GM19397 (cell line): ENCODE results near the gene SPPL3.
"Not testable (repeated sequence)": the region's sequence is repeated elsewhere in the genome, so short reads cannot be mapped to it uniquely, and the experiment has no call there.

ENCODE experiments used
- ATAC-seq: cut with Tn5 transposase; IDR thresholded peaks from one replicate; pipeline ENCODE4 v1.9.1; 2021; ENCODE audit warnings: mild to moderate bottlenecking, moderate library complexity; ENCODE audit not compliant: unreplicated experiment

Gene SPPL3

DNA sequence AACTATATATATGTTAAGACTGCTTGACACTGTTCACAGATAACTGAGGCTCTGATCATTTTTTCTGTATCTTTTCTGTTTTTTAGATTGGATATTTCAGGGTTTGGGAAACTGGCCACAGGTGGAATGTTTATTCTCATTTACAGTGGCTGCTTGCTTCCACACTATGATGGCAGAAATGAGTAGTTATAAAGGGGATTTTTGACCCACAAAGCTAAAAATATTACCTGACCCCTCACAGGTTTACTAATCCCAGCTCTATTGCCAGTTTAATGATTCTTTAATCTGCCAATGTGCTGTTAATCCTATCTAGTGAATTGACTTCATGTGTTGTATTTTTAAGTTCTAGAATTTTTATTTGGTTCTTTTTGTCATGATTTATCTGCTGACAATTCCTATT is 148.9 kb downstream of the SPPL3 start:
- ATAC-seq, result no peak

DNA sequence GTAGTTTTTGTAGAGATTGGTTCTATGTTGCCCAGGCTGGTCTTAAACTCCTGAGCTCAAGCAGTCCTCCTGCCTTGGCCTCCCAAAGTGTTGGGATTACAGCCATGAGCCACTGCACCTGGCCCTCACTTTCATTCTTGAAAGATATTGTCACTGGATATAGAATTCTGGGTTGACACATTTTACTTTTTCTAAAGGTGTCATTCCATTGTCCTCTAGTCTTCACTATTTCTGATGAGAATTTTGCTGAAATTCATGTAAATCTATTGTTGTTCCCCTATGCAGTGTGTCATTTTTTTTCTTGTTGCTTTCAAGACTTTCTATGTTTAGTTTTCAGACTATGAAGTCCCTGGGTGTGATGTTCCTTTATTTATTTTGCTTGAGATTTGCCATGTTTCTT is 149.4 kb downstream of the SPPL3 start:
- ATAC-seq, result no peak

DNA sequence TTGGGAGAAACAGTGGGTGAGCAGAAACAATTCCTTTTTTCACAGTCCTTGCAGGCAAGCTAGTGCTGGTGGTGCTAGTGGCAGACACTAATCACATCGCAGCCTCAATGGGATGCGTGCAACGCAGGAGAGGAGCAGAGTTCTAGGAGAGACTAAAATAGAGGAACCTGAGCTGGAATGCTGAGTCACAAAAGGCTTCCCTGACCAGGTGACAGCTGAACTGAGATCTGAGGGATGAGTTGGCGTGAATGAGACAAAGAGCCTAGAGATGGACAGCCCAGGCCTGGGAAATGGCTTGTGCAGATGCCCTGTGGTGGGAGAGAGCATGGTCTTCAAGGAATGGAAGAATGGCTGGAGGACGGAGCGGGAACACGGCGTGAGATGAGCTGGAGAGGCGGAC is 152.8 kb downstream of the SPPL3 start:
- no peak for ATAC-seq

DNA sequence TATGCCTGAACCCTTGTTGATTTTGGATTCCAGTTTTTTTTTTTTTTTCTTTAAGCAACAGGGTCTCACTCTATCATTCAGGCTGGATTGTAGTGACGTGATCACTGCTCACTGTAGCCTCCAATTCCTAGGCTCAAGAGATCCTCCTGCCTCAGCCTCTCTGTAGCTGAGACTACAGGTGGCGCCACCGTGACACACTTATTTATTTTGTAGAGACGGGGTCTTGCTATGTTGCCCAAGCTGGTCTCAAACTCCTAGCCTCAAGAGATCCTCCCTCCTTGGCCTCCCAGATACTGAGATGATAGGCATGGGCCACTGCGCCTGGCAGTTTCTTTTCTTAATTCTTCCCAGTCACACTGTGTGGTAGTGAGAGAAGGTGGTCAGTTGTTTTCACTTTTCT is 153.4 kb downstream of the SPPL3 start:
- ATAC-seq, result no peak

DNA sequence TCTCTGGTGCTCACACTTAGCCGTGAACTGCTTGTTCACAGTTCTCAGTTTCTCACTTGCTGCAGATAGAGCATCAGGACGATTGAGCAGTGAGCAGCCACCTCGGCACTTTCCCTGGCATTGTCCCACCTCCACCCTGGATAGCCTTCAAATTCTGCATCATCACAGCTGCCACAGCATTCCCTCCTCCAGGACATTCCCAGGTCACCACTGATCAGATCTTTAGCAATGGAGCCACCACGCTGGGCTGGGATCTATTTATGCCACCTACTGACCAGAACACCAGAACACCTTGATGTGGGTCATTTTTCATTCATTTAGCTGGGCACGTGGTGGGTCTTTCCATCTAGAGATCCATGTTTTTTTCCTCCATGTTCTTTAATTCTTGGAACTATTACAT is 154.9 kb downstream of the SPPL3 start:
- no peak for ATAC-seq

DNA sequence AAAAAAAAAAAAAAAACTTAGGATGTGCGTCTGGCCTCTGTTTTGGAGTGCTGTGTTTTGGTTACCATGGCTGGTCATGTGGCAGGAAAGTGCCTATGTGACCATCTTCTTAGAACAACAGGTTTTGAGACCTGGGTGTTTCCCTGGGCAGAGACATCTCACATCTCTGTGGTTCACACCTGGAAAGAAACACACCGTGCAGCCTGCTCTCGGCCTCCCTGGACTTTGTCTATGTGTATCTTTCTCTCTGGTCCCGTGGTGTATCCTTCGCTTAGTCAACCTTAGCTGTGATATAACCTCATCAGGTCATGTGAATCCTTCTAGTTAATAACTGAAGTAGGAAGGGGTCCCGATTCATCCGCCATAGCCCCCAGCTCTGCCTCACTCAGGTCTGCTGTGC is 155.9 kb downstream of the SPPL3 start:
- no peak for ATAC-seq

DNA sequence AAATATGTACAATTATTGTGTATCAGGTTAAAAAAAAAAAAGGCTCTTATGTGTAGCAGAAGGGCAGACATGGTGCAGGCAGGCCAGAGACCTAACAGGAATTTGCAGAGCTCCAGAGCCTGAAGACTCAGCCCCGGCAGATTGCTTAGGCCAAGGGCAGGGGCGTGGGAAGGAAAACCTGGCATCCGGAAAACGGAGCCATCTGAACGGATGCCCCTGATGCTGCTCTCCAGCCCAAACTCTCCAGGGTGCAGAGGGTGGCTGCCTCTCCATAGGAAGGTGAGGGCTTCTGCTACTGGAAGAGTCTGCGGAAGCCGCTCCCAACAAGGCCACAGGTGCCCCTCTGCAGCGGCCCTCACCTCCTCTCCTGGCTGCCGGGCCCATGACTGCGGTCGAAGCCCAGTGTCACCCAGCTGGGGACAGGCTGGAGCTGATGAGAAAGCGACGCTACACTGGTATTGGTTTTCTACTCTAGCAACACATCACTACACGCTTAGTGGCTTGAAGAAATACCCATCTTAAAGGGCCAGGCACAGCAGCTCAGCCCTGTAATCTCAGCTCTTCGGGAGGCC is 159.2 kb downstream of the SPPL3 start:
- no peak for ATAC-seq

DNA sequence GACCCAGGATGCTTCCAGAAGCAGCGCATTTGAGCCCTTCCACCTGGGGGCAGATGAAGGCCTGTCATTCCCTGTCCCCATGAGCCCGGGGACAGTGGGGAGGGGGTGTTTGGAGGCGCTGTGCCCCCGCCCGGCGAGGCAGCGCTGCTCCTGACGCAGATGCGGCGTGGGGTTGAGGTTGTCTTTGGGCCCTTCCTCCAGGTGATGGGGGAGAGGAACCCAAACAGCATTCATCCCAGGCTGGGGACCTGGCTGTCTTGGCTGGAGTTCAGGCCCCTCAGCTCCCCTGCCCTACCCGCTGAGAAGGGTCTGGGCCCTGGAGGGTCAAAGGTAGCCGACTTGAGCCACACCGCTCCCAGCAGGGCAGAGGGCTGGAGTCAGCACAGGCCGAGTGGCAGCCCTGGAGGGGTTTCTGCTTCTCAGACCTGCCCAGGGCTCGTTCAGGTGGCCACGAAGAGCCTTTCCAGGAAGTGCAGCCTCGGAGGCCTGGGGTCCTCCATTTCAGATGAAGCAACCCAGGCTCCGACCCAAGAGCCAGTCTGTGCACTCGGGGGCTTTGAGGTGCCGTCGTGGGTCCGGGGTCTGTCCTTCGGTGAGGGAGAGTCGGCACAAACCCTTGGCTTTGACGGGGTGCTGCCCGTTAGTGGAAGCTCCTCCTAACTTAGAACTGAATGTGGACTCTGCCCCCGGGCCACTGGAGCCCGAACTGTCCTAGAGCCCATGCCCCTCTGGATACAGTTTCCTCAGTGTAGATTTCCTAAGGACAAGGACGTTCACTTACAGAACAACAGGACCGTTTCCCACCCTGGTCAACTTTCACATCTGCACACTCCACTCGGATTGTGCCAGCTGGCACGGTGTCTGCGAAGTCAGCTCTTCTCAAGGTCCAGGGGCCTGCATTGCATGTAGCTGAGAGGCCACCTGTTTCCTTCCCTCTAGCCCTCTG is 162.4 kb downstream of the SPPL3 start:
- no peak for ATAC-seq

DNA sequence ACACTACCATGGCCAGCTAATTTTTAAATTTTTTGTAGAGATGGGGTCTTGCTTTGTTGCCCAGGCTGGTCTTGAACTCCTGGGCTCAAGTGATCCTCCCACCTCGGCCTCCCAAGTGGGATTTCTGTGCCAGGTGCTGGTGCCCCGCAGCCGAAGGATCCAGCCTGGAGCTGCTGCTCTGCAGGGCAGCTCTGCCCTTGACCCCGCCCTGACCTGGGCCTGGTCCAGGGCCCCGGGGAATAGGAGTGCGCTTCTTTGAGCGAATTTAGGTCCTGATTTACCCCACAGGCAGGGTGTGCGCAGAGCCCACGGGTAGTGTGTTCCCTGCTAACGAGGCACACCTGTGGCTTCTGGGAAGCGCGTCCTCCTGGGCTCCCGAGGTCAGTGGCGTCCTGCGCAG is 163.3 kb downstream of the SPPL3 start:
- ATAC-seq, result no peak

DNA sequence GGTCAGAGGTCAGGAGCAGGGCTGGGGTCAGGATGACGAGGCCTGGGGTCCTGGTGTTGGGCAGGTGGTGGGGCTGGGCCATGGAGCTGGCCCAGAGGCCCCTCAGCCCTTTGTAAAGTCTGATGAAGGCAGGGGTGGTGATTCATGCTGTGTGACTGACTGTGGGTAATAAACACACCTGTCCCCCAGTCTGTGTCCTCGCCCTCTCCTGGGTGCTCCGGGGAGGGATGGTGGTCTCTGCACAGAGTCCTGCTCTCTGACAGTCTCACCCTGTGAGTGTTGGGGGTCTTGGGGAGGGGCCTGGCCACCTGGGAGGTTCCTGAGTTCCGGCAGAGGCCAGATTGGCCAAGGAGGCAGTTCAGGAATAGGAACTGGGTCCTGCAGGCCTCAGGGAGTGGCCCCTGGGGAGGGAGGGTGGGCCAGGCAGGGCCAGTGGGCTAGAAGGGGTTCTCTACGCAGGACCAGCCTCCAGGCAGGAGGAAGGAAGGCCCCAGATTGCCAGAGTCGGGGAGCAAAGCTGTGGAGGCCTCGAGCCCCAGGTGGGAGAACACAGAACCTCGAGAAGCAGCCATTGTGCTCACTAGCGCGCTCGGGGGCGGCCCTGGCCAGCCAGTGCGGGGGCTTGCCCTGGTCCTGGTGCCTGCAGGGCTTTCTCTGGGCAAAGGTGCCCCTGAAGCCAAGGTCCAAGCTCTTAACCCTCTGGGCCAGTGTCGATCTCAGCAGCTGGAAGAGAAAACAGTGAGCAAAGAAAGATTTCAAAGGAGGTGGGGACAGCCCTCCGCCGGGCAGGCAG is 164.1 kb downstream of the SPPL3 start:
- no peak for ATAC-seq

DNA sequence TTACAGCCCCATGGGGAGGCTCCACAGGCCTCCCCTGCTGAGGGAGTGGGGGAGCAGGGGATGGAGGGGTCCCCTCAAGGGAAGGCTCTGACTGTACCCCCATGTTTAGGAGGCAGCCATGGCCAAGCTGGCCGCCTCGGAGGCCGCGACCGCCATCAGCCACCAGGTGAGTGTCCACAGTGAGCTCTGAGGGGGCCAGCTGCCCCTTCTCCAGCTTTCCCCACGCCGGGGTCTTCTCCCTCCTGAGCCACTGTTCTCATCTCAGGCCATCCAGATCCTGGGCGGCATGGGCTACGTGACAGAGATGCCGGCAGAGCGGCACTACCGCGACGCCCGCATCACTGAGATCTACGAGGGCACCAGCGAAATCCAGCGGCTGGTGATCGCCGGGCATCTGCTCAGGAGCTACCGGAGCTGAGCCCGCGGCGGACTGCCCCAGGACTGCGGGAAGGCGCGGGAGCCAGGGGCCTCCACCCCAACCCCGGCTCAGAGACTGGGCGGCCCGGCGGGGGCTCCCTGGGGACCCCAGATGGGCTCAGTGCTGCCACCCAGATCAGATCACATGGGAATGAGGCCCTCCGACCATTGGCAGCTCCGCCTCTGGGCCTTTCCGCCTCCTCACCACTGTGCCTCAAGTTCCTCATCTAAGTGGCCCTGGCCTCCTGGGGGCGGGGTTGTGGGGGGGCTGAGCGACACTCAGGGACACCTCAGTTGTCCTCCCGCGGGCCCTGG is 165.0 kb downstream of the SPPL3 start:
- ATAC-seq, result no peak

DNA sequence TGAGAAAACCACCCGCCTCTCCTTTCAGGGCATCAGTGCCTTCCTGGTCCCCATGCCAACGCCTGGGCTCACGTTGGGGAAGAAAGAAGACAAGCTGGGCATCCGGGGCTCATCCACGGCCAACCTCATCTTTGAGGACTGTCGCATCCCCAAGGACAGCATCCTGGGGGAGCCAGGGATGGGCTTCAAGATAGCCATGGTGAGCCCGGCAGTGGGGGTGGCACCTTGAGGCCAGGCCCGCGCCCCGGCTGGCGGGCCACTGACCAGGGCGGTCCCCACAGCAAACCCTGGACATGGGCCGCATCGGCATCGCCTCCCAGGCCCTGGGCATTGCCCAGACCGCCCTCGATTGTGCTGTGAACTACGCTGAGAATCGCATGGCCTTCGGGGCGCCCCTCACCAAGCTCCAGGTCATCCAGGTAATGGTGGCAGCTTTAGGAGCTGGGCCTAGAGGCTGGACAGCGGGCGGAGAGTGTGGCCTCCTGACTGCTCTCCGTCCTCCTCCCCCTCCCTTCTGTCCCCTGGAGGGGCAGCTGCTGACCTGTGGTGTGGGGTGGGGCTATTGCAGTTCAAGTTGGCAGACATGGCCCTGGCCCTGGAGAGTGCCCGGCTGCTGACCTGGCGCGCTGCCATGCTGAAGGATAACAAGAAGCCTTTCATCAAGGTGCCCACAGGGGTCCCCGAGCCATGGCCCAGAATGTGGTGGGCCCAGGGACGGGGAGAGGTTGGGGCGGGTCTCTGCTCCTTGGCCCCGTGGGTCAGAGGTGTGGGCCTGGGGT is 165.7 kb downstream of the SPPL3 start:
- ATAC-seq, result no peak

DNA sequence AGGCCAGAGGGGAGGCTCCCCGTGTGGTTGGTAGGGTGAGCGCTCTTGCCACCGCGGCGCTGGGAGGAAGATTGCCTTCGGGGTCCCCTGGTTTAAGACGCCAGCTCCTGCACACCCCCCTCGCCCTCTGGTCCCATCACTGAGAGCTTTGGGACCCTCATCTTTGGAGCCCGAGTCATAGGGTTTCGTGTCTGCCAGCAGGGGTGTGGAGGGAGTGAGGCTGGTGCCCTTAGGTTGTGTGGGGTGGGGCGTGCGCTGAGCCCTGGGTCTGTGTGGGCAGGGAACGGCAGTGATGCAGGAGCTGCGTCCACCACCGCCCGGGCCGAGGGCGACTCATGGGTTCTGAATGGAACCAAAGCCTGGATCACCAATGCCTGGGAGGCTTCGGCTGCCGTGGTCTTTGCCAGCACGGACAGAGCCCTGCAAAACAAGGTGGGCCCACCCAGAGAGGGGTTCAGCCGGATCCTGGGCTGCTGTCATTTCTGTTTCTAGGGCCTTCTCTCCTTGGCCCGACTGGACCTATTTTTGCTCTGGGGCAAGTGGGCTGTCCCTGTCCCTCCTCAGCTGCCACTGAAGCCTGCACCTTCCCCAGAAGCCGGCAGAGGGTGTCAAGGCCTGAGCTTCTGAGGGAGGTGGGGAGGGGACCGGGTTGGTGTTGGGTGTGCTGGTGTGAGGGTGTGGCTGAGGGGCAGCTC is 166.5 kb downstream of the SPPL3 start:
- no peak for ATAC-seq

DNA sequence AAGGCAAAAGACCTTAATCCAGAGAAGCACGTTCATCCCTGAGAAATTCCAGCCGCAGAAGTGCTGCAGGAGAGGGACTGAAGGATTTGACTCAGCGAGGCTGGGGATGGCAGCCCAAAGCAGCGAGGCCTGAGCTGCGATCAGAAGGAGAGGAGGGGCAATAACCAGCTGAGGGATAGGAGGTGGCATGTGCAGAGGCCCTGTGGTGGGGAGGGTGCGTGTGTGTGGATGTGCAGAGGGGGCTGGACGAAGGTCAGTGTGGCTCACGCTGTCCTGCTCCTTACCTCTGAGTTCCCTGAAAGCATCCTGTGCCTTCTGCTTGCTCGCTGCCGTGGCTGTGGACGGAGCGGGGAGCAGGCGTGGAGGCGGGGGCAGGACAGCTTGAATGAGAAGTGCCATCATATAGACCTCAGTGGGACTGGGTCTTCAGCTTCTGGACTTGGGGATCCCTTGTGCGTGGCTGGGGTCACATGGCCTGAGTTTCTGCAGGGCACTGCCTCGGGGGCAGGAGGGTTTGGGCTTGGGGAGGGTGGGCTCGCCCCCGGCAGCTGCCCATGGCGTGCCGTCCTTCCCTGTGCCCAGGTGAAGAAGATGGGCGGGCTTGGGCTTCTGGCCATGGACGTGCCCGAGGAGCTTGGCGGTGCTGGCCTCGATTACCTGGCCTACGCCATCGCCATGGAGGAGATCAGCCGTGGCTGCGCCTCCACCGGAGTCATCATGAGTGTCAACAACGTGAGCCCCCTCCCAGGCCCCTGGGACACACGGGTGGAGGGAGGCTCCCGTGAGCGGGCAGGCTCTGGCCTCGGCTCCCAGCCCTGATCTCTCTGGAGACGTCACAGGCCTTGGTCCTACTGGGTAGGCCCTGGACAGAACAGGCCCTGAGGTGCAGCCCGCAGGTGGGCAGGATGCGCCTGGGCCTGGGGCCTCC is 167.5 kb downstream of the SPPL3 start:
- ATAC-seq, result no peak

DNA sequence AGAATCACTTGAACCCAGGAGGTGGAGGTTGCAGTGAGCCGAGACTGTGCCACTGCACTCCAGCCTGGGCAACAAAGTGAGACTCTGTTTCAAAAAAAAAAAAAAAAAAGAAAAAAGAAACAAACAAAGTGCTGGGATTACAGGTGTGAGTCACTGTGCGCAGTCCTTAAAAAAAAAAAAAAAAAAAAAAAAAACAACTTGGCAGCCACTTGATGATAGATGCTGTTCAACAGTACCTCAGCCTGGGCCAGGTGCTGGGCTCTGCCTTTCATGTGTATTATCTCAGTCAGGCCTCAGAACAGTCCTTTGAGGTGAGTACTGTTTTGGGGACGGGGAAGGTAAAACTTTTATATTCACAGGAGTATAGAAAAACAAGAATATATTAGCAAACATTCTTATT is 169.0 kb downstream of the SPPL3 start:
- ATAC-seq, result no peak

DNA sequence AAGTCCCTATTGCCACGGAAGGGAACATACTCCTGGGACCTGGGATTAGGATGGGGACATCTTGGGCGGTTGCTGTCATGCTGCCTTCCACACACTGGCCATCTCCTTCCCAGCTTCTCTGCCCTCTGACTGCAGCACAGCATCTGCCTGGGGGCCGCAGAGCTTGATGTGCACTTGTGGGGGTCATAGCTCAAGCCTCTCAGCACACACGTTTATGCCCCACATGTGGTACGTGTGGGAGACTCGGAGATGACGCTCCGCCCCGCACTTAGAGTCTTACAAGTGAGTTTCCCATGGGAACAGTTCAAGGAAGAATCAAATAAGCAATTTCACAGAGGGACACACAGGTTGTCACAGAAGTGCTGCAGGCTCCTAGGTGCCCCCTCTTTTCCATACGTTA is 169.9 kb downstream of the SPPL3 start:
- no peak for ATAC-seq

DNA sequence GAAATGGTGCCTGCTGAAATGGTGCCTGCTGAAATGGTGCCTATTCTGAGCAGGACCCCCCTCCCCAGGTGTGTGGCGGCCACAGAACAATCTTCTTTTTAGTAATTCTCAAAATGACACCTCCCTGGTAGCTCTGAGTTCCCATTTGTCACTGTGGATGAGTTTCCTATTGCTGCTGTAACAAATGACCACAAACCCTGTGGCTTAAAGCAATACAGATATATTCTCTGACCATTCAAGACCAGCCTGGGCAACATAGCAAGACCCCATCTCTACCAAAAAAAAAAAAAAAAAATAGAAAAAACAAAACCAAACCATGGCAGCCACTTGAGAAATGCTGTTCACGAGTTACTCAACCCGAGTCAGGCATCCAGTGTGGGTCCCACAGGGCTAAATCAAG is 170.6 kb downstream of the SPPL3 start:
- ATAC-seq, result no peak

DNA sequence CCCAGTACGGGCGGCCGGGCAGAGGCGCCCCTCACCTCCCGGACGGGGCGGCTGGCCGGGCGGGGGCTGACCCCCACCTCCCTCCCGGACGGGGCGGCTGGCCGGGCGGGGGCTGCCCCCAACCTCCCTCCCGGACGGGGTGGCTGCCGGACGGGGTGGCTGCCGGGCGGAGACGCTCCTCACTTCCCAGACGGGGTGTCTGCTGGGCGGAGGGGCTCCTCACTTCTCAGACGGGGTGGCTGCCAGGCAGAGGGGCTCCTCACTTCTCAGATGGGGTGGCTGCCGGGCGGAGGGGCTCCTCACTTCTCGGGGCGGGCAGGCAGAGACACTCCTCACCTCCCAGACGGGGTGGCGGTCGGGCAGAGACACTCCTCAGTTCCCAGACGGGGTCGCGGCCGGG is 172.0 kb downstream of the SPPL3 start:
- ATAC-seq, result not testable (repeated sequence)

DNA sequence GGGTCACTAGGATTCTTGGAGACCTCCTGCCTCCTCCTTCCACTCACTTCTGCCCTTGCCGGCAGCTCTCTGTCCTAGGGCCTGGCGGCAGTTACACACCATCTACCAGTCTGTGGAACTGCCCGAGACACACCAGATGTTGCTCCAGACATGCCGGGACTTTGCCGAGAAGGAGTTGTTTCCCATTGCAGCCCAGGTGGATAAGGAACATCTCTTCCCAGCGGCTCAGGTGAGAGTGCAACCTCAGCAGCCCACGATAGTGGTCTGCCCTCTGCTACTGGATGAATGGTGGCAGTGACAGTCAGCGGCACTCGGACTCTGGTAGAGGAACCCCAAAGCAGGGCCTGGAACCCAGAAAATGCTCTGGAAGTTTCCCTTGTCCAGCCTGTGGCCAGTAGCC is 177.2 kb downstream of the SPPL3 start:
- ATAC-seq, result no peak
